ENCODE data around the gene OR13A1.
"Not testable (repeated sequence)": the region's sequence is repeated elsewhere in the genome, so short reads cannot be mapped to it uniquely, and the experiment has no call there.

OR13A1 gene

DNA sequence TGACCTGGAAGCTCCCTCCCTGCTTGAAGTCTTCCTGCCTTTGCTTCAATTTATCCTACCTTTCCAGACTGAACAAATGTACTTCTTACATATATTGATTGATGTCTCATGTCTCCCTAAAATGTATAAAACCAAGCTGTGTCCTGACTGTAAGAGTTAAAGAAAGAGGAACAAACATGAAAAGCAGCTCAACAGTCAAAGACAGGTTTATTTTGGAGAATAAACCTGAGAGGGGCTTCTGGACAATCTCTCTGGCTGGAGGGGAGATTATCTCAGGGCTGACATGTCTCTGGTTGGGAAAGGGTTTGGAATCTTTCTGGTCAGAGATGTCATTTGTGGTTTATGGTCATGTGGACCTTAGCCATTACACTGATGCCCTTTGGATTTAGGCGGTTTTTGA lies 41.0 kb downstream of the OR13A1 start:
- no peak for DNase-seq (ENCODE audit: low read depth)
- H3K4me3 ChIP-seq (ENCODE audit: control insufficient read depth, low read depth, low read length), result no peak overlapping the region
- TF ChIP-seq, protein P1, sequence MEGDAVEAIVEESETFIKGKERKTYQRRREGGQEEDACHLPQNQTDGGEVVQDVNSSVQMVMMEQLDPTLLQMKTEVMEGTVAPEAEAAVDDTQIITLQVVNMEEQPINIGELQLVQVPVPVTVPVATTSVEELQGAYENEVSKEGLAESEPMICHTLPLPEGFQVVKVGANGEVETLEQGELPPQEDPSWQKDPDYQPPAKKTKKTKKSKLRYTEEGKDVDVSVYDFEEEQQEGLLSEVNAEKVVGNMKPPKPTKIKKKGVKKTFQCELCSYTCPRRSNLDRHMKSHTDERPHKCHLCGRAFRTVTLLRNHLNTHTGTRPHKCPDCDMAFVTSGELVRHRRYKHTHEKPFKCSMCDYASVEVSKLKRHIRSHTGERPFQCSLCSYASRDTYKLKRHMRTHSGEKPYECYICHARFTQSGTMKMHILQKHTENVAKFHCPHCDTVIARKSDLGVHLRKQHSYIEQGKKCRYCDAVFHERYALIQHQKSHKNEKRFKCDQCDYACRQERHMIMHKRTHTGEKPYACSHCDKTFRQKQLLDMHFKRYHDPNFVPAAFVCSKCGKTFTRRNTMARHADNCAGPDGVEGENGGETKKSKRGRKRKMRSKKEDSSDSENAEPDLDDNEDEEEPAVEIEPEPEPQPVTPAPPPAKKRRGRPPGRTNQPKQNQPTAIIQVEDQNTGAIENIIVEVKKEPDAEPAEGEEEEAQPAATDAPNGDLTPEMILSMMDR (IDR thresholded peaks at IDR 0.05; ENCODE audit: control insufficient read depth, insufficient read depth, low read depth, low read length, missing control alignments), result no peak

DNA sequence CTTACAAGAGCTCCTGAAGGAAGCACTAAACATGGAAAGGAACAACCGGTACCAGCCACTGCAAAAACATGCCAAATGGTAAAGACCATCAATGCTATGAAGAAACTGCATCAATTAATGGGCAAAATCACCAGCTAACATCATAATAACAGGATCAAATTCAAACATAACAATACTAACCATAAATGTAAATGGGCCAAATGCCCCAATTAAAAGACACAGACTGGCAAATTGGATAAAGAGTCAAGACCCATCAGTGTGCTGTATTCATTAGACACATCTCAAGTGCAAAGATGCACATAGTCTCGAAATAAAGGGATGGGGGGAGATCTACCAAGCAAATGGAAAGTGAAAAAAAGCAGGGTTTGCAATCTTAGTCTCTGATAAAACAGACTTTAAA lies 47.6 kb downstream of the OR13A1 start:
- not testable (repeated sequence) for H3K4me3 ChIP-seq (ENCODE audit: control insufficient read depth, low read depth, low read length); DNase-seq (ENCODE audit: low read depth)

DNA sequence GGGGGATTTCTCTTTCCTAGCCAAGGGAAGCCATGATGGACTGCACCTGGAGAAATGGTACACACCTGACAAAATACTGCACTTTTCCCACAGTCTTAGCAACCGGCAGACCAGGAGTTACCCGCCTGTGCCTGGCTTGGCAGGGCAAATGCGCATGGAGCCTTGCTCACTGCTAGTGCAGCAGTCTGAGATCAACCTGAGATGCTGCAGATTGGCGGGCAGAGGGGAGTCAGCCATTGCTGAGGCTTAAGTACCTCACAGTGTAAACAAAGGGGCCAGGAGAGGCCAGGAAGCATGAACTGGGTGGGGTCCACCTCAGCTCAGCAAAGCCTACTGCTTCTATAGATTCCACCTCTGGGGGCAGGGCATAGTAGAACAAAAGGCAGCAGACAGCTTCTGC lies 49.4 kb downstream of the OR13A1 start:
- no peak overlapping the region for H3K4me3 ChIP-seq (ENCODE audit: control insufficient read depth, low read depth, low read length)
- TF ChIP-seq, protein P1 (IDR thresholded peaks at IDR 0.05; ENCODE audit: control insufficient read depth, insufficient read depth, low read depth, low read length, missing control alignments), result no peak
- no peak for DNase-seq (ENCODE audit: low read depth)

DNA sequence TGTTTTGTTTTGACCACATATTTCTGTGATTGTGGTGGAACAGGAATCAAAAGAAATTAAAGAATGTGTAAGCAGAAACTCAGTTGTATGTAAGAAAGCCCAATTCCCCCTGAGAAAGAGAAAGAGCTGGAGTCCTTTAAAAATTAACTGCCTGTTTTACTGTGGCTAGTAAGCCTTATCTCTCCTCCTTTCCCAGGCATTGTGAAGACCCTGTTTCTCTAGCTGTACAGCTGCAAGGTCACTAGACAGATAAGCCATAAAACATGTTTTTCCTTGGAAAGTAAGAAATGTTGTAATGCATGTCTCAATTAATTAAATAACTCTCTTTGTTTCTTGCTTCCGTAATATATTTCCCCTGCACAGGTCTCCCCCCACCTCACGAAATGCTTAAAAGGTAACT lies 53.5 kb downstream of the OR13A1 start:
- TF ChIP-seq, protein P1 (IDR thresholded peaks at IDR 0.05; ENCODE audit: control insufficient read depth, insufficient read depth, low read depth, low read length, missing control alignments), result no peak
- H3K4me3 ChIP-seq (ENCODE audit: control insufficient read depth, low read depth, low read length), result no peak overlapping the region
- no peak for DNase-seq (ENCODE audit: low read depth)

DNA sequence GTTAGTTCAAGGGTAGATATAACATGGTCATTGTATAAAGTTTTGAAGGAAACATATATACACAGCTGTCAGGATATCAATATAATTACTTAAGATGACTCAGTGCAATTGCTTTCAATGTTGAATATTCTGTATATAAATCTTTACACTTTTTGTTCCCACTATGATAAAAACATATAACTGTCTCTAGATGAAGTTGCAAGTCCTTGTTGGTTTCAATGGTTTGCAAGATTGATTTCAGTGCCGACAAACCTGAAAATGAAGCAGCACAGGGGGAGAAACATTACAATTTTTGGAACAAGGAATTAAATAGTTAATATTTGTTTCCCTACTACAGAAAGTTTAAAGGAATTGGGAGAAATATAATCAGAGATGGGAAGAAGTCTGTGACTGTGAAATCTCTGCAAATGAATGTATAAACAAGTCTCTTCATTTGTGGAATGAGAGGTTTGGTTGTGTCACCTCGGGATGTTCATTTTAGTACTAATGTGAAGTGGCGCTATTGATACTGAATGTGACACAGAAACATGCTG lies 54.1 kb downstream of the OR13A1 start:
- no peak for DNase-seq (ENCODE audit: low read depth)
- TF ChIP-seq, protein P1 (IDR thresholded peaks at IDR 0.05; ENCODE audit: control insufficient read depth, insufficient read depth, low read depth, low read length, missing control alignments), result no peak
- no peak overlapping the region for H3K4me3 ChIP-seq (ENCODE audit: control insufficient read depth, low read depth, low read length)

DNA sequence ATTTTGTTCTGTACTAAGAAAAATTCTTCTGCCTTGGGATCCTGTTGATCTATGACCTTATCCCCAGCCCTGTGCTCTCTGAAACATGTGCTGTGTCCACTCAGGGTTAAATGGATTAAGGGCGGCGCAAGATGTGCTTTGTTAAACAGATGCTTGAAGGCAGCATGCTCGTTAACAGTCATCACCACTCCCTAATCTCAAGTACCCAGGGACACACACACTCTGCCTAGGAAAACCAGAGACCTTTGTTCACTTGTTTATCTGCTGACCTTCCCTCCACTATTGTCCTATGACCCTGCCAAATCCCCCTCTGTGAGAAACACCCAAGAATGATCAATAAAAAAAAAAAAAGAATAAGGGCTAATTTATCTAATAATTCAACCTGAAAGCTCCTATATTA lies 54.8 kb downstream of the OR13A1 start:
- H3K4me3 ChIP-seq (ENCODE audit: control insufficient read depth, low read depth, low read length); DNase-seq (ENCODE audit: low read depth): not testable (repeated sequence)

DNA sequence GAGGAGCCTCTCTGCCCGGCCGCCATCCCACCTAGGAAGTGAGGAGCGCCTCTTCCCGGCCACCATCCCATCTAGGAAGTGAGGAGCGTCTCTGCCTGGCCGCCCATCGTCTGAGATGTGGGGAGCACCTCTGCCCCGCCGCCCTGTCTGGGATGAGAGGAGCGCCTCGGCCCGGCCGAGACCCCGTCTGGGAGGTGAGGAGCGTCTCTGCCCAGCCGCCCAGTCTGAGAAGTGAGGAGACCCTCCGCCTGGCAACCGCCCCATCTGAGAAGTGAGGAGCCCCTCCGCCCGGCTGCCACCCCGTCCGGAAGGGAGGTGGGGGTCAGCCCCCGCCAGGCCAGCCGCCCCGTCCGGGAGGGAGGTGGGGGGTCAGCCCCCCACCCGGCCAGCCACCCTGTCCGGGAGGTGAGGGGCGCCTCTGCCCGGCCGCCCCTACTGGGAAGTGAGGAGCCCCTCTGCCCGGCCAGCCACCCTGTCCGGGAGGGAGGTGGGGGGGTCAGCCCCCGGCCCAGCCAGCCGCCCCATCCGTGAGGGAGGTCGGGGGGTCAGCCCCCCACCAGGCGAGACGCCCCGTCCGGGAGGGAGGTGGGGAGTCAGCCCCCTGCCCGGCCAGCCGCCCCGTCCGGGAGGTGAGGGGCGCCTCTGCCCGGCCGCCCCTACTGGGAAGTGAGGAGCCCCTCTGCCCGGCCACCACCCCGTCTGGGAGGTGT lies 55.5 kb downstream of the OR13A1 start:
- not testable (repeated sequence) for H3K4me3 ChIP-seq (ENCODE audit: control insufficient read depth, low read depth, low read length); DNase-seq (ENCODE audit: low read depth)

DNA sequence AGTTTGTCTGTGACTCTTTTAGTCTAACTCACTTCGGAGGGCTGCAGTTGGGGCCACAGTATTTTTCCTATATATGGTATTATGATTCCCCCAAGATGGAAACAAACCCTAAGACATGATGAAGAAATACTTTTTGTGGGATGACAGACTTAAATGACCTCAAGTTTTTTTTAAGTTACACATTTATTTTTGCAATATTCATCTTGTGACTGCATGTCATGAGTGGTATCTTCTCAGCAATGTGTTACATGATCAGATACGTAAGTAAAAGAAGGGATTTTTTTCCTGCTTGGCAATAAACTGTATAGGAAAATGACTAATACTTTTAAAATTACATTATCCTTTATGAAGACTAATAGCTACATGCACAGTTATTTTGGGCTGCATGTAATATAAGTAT lies 57.8 kb downstream of the OR13A1 start:
- TF ChIP-seq, protein P1 (IDR thresholded peaks at IDR 0.05; ENCODE audit: control insufficient read depth, insufficient read depth, low read depth, low read length, missing control alignments), result no peak
- H3K4me3 ChIP-seq (ENCODE audit: control insufficient read depth, low read depth, low read length), result no peak overlapping the region
- no peak for DNase-seq (ENCODE audit: low read depth)

Data from AG09309 (cell line).